Peyer's patch (tissue), 4 donors: ENCODE measurements around the gene PSMB11. TPM values are rescaled to one million over a fixed set of nuclear protein-coding genes. Genes with fewer than 3 reads are reported as not detected.

Experiments used
- DNase-seq, 3 donors: peaks; one replicate each; pipeline ENCODE4 v3.0.0-alpha.2; 2017 to 2019
- H3K27ac ChIP-seq, 4 donors: fragments of 200-600 bp; sonication (generic); one replicate each; pipeline ENCODE4 v1.5.1; 2016 to 2019
- H3K27me3 ChIP-seq, 2 donors: fragments of 200-600 bp; sonication (generic); one replicate each; pipeline ENCODE4 v1.5.1; 2019
- H3K36me3 ChIP-seq, 3 donors: fragments of 200-600 bp; sonication (generic); one replicate each; pipeline ENCODE4 v1.5.1; 2016 to 2019
- H3K4me1 ChIP-seq, 4 donors: fragments of 200-600 bp; sonication (generic); one replicate each; pipeline ENCODE4 v1.5.1; 2016 to 2019
- H3K4me3 ChIP-seq, 4 donors: fragments of 200-600 bp; sonication (generic); 1 replicate in 3 of 4; 2 replicates in 1 of 4; pipeline ENCODE4 v1.5.1; 2016 to 2019; ENCODE audit warnings: mild to moderate bottlenecking in 1 of 4
- H3K9me3 ChIP-seq, 4 donors: fragments of 200-600 bp; sonication (generic); one replicate each; pipeline ENCODE4 v1.5.1; 2016 to 2019; ENCODE audit warnings: mild to moderate bottlenecking in 1 of 4
- POLR2A ChIP-seq, 2 donors: fragments of 450-650 bp; IDR thresholded peaks; one replicate each; pipeline ENCODE4 v1.5.1; 2017; ENCODE audit warnings: antibody characterized with exemption in 2 of 2, mild to moderate bottlenecking in 2 of 2, moderate library complexity in 2 of 2
- total RNA-seq, 4 donors: library from RNA; depleted of rRNA; stranded (reverse); fragments of >200 nt; gene quantifications; one replicate each; pipeline ENCODE4 v1.1.0, GENCODE V29; 2016
- TF ChIP-seq, protein P1 (sequence below), 6 experiments: fragments of 450-650 bp in 4 of 6; fragments of 200-600 bp in 2 of 6; sonication (generic) in 1 of 6; IDR thresholded peaks; one replicate each; pipeline ENCODE4 v1.5.1; 2017 to 2019; ENCODE audit warnings: antibody characterized with exemption in 6 of 6, mild to moderate bottlenecking in 3 of 6, moderate library complexity in 1 of 6

PSMB11 gene, protein sequence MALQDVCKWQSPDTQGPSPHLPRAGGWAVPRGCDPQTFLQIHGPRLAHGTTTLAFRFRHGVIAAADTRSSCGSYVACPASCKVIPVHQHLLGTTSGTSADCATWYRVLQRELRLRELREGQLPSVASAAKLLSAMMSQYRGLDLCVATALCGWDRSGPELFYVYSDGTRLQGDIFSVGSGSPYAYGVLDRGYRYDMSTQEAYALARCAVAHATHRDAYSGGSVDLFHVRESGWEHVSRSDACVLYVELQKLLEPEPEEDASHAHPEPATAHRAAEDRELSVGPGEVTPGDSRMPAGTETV
- total RNA-seq, result not detected

- H3K36me3 ChIP-seq, result no peaks in the 10 kb centered on the region
- DNase-seq, result no peak
Observed at GRCh38 chr14:23042162-23042965, at the start of gene PSMB11. PSMB11 (plus strand) TSS chr14:23042212; CDS start chr14:23042226, 14 bp downstream.

GRCh38 chr14:22993517-22993916 lies 48.5 kb upstream of the PSMB11 start:
- DNase-seq, result no peak
- TF ChIP-seq, protein P1, sequence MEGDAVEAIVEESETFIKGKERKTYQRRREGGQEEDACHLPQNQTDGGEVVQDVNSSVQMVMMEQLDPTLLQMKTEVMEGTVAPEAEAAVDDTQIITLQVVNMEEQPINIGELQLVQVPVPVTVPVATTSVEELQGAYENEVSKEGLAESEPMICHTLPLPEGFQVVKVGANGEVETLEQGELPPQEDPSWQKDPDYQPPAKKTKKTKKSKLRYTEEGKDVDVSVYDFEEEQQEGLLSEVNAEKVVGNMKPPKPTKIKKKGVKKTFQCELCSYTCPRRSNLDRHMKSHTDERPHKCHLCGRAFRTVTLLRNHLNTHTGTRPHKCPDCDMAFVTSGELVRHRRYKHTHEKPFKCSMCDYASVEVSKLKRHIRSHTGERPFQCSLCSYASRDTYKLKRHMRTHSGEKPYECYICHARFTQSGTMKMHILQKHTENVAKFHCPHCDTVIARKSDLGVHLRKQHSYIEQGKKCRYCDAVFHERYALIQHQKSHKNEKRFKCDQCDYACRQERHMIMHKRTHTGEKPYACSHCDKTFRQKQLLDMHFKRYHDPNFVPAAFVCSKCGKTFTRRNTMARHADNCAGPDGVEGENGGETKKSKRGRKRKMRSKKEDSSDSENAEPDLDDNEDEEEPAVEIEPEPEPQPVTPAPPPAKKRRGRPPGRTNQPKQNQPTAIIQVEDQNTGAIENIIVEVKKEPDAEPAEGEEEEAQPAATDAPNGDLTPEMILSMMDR (IDR thresholded peaks at IDR 0.05), result no peak
- TF ChIP-seq POLR2A (IDR thresholded peaks at IDR 0.05), result no peak
- H3K4me1 ChIP-seq, result no peaks in the 10 kb centered on the region
- H3K4me3 ChIP-seq, result no peak overlapping the region
- H3K27ac ChIP-seq, result no peak overlapping the region
- no peaks in the 10 kb centered on the region for H3K27me3 ChIP-seq
- no peaks in the 10 kb centered on the region for H3K9me3 ChIP-seq
- H3K36me3 ChIP-seq, result no peaks in the 10 kb centered on the region

More at GRCh38 chr14:23042162-23042965, at the start of gene PSMB11:
- Histone ChIP-seq H3K4me1 (peaks cover 0 to 7% (median 0%) of the 10 kb centered on the region in 4 donors), H3K27me3 (no peaks in the 10 kb centered on the region), H3K4me3 (no peak within 1 kb of the TSS), H3K9me3 (no peaks in the 10 kb centered on the region), H3K27ac (no peak within 1 kb of the TSS)
- TF ChIP-seq POLR2A (IDR thresholded peaks at IDR 0.05), result no peak
- TF ChIP-seq, protein P1 (IDR thresholded peaks at IDR 0.05), result no peak

- no peak overlapping the region for H3K4me3 ChIP-seq
- DNase-seq, result peak in 1 of 3 donors; percentile 36
Observed at GRCh38 chr14:22994762-22995275, 47.2 kb upstream of the PSMB11 start.

GRCh38 chr14:22995889-22996625 lies 46.0 kb upstream of the PSMB11 start:
- H3K27ac ChIP-seq, result no peak overlapping the region
- no peaks in the 10 kb centered on the region for H3K27me3 ChIP-seq
- TF ChIP-seq POLR2A (IDR thresholded peaks at IDR 0.05), result no peak
- TF ChIP-seq, protein P1 (IDR thresholded peaks at IDR 0.05), result no peak
- no peaks in the 10 kb centered on the region for H3K36me3 ChIP-seq
- no peak overlapping the region for H3K4me3 ChIP-seq
- H3K9me3 ChIP-seq, result no peaks in the 10 kb centered on the region
- no peaks in the 10 kb centered on the region for H3K4me1 ChIP-seq
- no peak for DNase-seq

More at GRCh38 chr14:22994762-22995275, 47.2 kb upstream of the PSMB11 start:
- Histone ChIP-seq H3K4me1 (no peaks in the 10 kb centered on the region), H3K9me3 (no peaks in the 10 kb centered on the region), H3K36me3 (no peaks in the 10 kb centered on the region), H3K27ac (no peak overlapping the region), H3K27me3 (no peaks in the 10 kb centered on the region)
- TF ChIP-seq POLR2A (IDR thresholded peaks at IDR 0.05), result no peak
- TF ChIP-seq, protein P1 (IDR thresholded peaks at IDR 0.05), result peak in 4 of 6 experiments; percentile 31 to 38 (median 32)
